Epithelial cell of prostate (primary cell): ENCODE data around the gene OVOL2.

Source experiments
- DNase-seq: peaks from one replicate; pipeline ENCODE4 v3.0.0-alpha.2; 2011; ENCODE audit warnings: low read depth, low spot score
- H3K27ac ChIP-seq: fragments of 450-650 bp; 2 replicates; pipeline ENCODE4 v1.5.1; 2017; ENCODE audit warnings: mild to moderate bottlenecking

Gene OVOL2

DNA sequence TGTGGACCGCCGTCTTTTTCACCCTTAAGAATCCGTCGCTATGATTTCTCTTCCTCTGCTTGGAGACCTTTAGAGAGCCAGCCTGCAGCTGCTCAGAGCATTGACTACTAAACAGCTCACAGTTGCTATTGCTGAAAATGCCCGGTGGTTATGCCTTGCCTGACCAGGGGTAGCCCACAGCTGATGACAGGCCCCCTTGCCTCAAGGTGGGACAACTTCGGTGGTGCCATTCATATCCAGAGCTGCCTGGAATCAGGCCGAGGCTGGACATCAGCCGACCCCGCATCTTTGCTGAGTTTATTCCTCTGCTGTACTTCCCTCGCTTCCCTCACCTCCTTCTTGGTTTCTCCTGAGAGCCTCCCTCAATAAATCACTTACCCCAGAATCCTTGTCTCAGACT lies 39.6 kb downstream of the OVOL2 start:
- no peak for DNase-seq
- H3K27ac ChIP-seq: no peak overlapping the region

- no peak for DNase-seq
- no peak overlapping the region for H3K27ac ChIP-seq
These were observed 40.9 kb downstream of the OVOL2 start for GRCh38 chr20:18016772-18017171.

DNA sequence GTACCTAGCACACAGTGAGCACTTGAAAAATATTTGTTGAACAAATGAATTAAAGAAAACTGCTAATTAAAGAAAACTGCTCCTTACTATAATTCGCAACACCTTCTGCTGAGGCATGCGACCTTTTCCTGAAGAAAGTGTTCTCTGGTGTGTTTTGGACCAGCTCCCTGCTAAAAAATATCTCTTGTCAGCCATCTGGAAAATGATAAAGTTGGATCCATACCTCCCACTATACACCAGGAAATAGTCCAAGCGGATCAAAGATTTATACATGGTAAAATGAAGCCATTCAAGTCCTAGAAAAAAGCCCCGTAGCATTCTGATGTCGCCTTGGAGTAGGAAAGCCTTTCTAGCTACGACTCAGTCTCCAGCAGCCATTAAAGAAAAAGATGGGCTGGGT lies 43.3 kb downstream of the OVOL2 start:
- no peak for DNase-seq

GRCh38 chr20:18012901-18013300 lies 44.8 kb downstream of the OVOL2 start:
- no peak for DNase-seq
- H3K27ac ChIP-seq: no peak overlapping the region

More for the DNA sequence above, 43.3 kb downstream of the OVOL2 start:
- no peak overlapping the region for H3K27ac ChIP-seq

GRCh38 chr20:18011951-18012645 lies 45.6 kb downstream of the OVOL2 start:
- no peak overlapping the region for H3K27ac ChIP-seq
- no peak for DNase-seq

GRCh38 chr20:18011482-18011881 lies 46.2 kb downstream of the OVOL2 start:
- H3K27ac ChIP-seq: no peak overlapping the region
- DNase-seq: no peak

DNA sequence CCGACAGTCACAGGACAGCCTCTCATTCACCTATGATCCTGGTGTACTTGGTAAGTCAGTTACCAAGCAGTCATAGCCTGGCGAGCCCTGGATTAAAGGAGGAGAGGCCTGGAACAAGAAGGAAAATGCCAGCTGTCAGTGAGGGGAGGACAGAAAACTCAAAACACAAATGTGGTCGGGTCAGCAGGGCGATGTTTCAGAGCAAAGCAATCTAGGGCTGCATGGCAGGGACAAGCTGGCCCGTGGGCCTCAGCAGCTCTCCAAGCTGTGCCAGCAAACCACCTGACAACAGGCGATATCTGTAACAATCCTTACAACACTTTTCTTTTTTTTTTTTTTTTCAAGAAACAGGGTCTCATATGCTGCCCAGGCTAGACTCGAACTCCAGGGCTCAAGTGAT lies 48.6 kb downstream of the OVOL2 start:
- no peak for DNase-seq
- H3K27ac ChIP-seq: no peak overlapping the region

DNA sequence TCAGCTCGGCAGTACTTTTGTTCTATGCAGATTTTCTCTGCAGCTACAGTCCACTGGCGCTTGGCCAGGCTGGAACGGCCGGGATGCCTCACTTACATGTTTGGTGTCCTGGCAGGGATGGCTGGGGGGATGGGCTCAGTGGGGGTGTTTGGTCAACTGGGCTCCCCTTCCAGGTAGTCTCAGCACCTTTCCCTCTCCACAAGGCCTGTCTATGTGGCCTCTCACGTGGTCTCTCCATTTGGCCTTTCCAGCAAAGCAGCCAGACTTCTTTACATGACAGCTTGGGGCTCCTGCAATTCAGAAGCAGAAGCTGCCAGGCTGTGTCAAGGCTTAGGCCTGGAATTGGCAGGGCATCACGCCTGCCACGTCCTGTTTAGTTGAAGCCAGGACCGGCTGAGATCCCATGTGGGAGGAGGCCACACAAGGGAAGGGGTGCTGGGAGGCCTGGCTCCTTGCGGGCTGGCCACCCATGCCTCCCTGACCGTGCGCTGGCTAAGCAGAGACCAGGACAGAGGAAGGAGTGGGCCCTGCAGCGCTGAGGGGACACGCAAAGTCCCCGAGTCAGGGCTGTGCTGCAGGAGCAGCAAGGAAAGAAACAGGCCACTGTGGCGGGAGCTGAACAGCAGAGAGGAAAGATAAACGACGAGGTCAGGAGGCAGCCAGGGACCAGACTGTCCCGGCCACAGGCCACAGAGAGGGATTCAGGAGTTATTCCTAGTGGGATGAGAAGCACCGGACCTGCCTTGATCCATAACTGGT lies 50.0 kb downstream of the OVOL2 start:
- no peak for DNase-seq
- H3K27ac ChIP-seq: no peak overlapping the region

- no peak overlapping the region for H3K27ac ChIP-seq
- DNase-seq: no peak
These were observed 51.0 kb downstream of the OVOL2 start for GRCh38 chr20:18006684-18007083.

DNA sequence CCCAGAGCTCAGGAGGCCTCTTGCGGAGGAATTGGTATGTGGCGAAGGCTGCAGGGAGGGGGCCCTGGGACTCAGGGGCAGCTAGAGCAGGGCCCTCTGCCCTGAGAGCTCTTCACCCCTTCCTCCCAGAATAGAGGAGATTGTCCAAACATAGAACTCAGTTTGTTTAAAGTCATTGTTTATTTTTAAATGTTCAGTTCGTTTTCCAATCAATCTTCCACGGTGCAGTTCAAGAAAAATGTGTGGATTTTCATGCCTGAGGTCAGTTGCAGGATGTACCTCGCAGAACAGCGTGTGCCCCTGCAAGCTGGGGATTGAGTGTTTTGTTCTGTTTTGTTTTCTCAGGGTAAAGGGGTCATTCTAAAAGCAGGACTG lies 51.7 kb downstream of the OVOL2 start:
- no peak overlapping the region for H3K27ac ChIP-seq
- DNase-seq: no peak

DNA sequence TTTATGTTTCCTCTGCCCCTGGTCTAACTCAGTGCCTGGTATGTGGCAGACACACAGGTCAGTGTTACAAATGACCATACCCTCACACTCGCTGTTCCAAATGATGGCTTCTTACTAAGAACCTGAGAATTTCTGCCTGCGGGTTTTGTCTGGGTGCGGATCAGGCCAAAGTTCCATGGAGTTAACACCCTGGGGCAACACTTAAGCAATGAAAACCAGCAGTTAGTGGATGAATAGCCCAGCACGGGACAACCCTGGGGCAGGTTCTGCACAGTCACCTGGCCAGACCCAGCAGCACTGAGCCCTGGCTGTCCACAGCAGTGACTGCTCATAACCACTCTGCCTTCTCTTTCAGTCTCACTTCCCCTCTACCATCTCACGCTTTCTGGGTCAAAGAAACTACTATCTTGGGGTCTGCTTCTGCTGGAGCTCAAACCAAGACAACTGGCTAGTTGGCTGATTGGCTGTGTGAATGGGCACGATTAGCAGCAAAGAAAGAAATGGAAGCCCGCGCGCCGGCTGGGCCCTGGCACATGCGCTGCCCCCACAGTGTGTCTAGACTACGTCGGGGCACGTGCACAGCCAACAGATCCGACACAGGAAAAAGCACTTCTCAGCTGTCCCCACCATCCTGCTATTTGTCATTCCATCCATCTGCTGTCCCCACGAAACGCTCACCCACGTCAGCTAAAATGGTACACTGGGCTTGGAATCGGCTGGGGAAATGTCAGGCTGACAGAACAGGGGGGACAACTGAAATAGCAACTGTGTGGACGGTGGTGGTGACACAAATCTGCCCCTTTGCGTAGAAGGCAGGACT lies 52.3 kb downstream of the OVOL2 start:
- no peak for DNase-seq
- no peak overlapping the region for H3K27ac ChIP-seq

- H3K27ac ChIP-seq: no peak overlapping the region
- DNase-seq: no peak
These were observed 53.2 kb downstream of the OVOL2 start for GRCh38 chr20:18004384-18005031.

DNA sequence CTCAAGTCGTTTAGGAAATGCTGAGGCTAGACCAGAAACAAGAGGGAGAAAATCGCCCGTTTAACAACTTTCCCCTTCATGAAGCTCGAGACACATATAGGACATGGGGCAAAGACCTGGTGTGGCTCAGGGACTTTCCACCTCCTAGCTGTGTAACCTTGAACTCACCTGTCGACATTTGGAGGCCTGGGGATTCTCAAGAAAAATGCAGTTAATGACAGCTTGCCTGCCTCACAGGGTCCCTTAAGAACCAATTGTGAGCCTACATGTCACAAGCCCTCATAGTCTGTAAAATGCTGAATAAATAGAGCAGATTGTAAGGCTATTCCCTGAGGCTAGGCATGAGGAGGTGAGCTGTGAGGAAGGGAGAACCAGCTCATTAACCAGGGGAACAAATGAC lies 53.8 kb downstream of the OVOL2 start:
- no peak overlapping the region for H3K27ac ChIP-seq
- no peak for DNase-seq

- peak; percentile 87 for DNase-seq
- H3K27ac ChIP-seq: peak overlapping the region; percentile 86
These were observed 56.4 kb downstream of the OVOL2 start for GRCh38 chr20:18001131-18001921.

- DNase-seq: no peak
- H3K27ac ChIP-seq: no peak overlapping the region
These were observed 58.1 kb downstream of the OVOL2 start for GRCh38 chr20:17999566-17999965.

DNA sequence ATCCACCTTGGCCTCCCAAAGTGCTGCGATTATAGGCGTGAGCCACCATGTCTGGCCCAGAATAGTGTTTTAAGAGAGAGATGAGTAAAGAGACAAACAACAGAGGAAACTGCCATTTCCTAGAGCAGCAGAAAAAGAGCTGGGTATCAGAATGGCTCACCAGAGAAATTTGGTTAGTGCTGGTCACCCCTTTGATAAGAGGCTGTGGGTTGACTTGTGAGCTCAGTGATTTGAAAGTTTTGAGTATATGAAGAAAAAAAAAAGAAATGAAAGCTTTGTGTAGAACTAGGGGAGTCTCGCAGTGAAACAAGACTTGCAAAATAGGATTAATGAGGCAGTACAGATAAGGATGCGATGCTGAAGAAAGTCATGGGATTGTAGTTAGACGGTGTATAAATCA lies 59.3 kb downstream of the OVOL2 start:
- no peak for DNase-seq
- H3K27ac ChIP-seq: no peak overlapping the region

DNA sequence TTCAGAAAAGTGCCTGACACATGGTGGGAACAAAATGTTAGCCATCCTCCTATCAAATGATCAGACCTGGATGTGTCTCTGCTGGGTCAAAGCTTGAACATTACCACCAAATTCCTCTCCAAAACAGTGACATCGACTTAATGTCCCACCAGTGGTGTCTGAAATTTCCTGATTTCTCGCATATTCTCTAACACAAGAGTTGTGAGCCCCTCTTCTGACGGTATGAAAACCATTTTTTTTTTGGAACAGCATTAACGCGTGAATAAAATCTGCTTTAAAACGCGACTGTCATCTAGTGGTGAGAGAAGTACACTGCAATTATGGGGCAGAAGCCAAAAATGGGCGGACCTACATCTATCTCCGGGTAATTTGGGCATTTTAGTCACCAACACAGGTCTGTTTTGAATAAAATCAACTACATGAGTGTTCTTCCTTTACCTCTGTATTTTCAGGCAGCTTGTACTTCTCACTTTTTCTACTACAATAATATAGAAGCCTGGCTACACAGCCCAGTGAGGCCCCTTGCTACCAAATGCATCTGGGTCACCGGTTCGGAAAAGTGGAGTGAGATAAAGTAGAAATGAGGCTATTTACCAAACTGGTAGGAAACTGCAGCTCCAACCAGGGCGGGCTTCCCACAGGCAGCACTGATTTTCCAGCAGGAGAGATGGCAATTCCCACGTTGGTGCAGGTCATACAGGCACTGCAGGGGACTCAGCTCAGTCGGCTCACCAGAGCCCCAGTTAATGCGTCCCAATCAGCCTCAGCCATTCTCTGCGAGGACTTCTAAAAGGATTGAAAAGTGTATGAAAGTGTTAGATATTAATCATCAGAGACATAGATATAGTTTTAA lies 61.5 kb downstream of the OVOL2 start:
- DNase-seq: no peak
- H3K27ac ChIP-seq: no peak overlapping the region

DNA sequence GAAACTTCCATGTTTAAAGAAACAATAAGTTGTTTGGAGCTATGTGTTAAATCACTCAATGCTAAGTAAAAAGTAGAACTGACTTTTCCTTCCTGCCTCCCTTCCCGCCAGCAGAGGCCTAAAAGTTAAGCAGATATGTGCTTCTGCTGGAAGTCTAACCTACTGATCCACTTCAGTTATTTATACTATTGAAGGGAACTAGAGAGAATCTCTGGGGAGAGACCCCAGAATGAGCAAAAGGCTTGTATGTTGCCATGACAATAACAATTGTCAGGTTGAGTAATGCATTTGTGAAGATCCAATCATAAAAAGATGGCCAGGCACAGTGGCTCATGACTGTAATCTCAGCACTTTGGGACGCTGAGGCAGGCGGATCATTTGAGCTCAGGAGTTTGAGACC lies 64.2 kb downstream of the OVOL2 start:
- H3K27ac ChIP-seq: no peak overlapping the region
- no peak for DNase-seq
